GM11168 (cell line): ENCODE measurements around the gene IL15RA.
"Not testable (repeated sequence)": the region's sequence is repeated elsewhere in the genome, so short reads cannot be mapped to it uniquely, and the experiment has no call there.

Experiments
- in situ Hi-C: fragments of 300-500 bp; cut with MboI; formaldehyde crosslinking; loops from one replicate; pipeline ENCODE4 v1.12.0; 2022; ENCODE audit warnings: low sequenced_read_pairs; ENCODE audit not compliant: unreplicated experiment

Gene IL15RA

GRCh38 chr10:5935628-5936027, 41.7 kb downstream of the IL15RA start:
- in situ Hi-C loops = no loop called here

DNA sequence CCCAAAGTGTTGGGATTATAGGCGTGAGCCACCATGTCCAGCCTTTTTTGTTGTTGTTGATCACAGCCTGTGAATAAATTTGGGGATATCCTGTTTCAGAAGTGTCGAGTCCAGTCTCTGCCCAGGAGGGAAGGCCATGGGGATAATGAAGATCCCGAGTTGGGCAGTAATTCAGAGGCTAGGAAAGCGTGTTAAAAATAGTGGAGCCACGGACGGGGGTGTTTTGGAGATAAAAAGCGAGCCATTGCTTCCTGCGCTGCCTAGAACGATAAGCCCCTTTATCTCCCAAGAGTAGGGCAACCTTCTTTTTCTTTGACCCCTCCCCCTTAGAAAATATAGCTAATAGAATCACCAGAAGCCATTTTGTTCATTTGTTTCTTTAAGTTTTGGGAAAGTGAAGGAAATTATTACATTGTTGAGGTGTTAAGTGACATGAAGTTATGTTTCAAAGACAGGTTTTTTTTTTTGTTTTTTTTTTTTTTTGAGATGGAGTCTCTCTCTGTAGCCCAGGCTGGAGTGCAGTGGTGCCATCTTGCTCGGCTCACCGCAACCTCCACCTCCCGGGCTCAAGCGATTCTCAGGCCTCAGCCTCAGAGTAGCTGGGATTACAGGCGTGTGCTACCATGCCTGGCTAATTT, 43.3 kb downstream of the IL15RA start:
- in situ Hi-C loops = no loop called here

- in situ Hi-C loops = no loop called here
These were observed 45.0 kb downstream of the IL15RA start for GRCh38 chr10:5932345-5932744.

- in situ Hi-C loops = no loop called here
These were observed 47.1 kb downstream of the IL15RA start for GRCh38 chr10:5930272-5930671.

GRCh38 chr10:5929442-5929841, 47.9 kb downstream of the IL15RA start:
- in situ Hi-C loops = no loop called here

DNA sequence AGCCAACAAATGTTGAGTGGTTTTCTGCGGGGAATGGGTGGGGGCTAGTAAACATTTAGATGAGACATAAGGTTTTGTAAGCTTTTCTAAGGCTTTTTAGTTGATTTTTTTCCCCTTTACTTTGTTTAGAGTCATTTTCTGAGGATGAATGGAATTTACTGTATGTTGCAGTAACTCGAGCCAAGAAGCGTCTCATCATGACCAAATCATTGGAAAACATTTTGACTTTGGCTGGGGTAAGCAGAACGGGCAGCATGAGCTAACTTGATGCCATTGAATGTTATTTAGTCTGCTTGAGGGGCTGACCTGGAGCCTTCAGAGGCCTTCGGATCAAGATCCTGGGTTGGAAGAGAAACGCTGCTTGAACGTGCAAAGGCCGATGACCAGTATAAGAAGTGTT, 50.0 kb downstream of the IL15RA start:
- in situ Hi-C loops = no loop called here

DNA sequence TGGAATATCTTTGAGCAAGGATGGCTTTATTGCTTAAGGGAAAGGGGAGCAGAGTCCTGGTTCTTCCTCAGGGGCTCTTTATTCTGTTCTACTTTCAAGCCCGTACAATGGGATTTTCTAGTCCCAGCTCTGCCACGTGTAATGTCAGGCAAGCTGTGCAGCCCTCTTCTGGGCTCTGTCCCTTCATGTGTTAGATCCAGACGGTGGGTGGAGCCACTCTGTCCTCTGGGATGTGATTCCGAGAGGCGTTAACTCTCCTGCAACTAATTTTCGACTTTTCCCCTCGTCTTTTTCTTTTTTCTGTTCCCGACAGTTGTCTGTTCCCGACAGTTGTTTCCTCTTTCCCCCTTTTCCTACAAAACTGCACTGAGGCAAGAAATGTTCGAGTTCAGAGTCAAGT, 52.5 kb downstream of the IL15RA start:
- in situ Hi-C loops = no loop called here

DNA sequence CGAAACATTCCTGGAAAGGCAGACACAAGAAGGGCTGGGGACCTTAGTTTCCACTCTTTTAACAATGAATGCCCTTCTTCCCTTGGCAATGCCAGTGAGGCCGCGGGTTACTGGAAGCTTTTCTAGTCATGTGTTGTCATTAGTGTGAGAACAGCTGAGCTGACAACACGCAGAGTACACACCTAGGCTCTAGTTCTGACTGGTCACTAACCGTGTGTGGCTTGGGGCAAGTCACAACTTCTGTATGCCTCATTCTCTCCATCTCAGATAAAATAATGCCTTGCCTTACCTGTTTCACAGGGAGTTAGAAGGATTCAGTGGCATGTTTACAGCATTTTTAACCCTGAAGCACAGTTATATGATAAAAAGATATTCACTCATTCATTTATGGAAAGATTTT, 55.6 kb downstream of the IL15RA start:
- in situ Hi-C loops = no loop called here

DNA sequence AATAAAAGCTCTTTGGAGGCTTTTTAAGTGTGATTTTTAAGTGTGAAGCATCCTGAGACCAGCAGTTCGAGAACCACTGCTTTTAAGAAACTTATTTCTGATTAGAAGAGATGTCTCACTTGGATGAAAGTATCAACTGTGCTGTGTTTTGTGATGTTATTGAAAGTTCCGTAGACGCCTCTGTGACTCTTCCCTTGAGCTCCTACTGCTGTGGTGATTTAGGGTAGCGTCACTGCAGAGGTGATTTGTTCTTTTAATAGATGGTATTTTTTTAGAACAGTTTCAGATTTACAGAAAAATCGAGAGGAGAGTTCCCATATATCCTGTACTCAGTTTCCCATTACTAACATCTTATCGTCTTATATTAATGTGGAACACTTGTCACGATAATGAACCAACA, 57.8 kb downstream of the IL15RA start:
- in situ Hi-C loops = no loop called here

DNA sequence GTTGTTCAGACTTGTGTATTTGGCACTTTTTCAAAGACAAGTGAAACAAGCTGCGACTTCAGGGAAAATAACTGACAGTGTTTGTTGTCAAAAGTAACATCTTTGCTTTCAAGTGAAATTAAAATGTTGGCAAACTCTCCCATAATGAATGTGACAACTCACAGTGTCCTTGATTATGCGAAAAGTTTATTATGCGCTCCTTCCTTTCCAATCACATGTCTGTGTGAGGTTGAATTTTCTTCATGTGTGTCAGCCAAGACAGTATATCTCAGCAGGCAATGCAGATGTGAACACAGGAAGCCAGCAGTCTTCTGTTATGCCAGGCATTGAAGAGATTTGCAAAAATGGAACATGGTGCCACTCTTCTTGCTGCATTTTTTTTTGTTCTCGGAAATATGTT, 58.6 kb downstream of the IL15RA start:
- in situ Hi-C loops = no loop called here

DNA sequence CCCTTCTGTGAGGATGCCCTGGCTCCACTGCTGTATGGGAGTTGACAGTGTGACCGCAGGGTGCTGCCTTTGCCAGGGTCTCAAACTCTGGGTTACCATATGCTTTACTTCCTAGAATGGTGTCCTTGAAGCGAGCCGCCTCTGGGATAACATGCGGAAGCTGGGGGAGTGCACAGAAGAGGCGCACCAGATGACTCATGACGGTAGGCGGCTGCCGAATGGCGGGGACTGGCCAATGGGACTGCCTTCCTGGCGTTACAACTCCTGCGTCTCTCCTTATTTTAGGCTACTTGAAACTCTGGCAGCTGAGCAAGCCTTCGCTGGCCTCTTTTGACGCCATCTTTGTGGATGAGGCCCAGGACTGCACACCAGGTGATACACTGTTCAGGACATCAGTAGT, 60.0 kb downstream of the IL15RA start:
- in situ Hi-C loops = no loop called here

DNA sequence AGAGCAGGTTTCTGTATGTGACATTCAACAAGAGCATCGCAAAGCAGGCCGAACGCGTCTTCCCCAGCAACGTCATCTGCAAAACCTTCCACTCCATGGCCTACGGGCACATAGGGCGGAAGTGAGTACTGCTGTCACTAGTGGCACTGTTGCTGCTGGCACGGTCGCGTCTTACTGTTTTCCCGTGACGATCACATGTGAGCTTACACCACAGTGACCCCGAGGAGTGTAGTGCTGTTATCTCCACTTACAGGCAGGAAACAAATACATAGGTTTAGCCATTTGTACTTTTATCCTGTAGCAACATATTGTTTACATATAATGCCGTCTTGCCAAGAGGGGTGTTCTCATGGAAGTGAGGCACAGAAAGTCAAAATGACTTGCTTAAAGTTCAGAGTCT, 61.9 kb downstream of the IL15RA start:
- in situ Hi-C loops = no loop called here

- in situ Hi-C loops = no loop called here
These were observed 63.6 kb downstream of the IL15RA start for GRCh38 chr10:5913736-5914135.

DNA sequence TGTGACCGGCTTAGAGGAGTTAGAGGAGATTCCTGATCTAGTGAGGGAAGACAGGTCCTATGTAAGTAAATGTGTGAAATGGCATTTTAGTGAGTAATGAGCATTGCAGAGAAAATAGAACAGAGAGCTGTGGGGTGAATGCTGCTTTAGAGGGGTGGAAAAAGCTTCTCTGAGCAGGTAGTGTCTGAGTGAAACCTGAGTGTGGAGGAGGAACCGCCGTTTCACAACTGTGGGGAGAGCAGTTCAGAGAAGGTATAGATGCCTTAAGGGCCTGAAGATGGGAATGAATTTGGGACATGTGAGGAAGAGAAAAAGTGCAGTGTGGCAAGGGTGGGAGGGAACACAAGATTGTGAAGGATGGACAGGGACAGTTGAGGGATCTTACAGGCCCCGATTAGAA, 65.7 kb downstream of the IL15RA start:
- in situ Hi-C loops = no loop called here

DNA sequence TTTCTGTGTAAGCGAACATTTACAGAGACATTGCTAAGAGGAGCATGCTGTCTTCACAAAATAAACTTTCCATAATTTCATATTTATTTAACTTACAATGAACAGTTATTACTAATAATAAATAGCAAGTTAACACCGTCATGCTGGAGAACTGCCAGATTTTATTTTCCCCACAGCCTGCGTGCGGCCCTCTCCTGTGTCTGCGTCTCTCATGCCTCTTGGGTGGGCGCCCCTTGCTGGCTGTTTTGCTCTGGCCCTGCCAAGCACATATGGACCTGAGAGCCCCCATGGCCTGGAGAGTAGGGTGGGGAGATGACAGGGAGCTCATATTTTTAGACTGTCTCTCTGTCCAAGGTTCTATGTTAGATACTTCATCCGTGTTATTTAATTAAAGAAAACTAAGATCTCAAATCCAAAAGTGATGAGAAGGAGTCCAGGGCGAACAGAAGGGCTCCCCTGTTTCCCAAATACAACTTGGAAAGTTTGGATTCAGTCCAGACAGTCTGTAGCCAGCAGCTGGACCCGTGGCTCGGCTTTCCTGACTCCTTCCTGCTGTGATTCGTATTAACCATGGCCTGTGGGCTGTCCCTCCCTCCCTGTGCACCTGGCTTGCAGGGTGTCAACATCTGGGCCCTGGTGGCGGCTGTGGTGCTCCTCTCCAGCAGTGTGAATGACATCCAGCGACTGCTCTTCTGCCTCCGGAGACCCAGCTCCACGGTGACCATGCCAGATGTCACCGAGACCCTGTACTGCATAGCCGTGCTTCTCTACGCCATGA, 66.8 kb downstream of the IL15RA start:
- in situ Hi-C loops = no loop called here

DNA sequence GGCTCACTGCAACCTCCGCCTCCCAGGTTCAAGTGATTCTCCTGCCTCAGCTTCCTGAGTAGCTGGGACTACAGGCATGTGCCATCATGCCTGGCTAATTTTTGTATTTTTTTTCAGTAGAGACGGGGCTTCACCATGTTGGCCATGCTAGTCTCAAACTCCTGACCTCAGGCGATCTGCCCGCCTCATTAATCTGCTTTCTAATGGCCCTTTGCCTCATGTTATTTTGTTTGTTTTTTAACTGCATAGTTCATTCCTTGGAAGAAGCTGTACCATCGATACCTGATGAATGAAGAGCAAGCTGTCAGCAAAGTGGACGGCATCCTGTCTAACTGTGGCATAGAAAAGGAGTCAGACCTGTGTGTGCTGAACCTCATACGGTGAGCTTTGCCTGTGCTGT, 68.7 kb downstream of the IL15RA start:
- in situ Hi-C loops = not testable (repeated sequence)

GRCh38 chr10:5906651-5907050, 70.7 kb downstream of the IL15RA start:
- in situ Hi-C loops = no loop called here

GRCh38 chr10:5905854-5906507, 71.4 kb downstream of the IL15RA start:
- in situ Hi-C loops = no loop called here

DNA sequence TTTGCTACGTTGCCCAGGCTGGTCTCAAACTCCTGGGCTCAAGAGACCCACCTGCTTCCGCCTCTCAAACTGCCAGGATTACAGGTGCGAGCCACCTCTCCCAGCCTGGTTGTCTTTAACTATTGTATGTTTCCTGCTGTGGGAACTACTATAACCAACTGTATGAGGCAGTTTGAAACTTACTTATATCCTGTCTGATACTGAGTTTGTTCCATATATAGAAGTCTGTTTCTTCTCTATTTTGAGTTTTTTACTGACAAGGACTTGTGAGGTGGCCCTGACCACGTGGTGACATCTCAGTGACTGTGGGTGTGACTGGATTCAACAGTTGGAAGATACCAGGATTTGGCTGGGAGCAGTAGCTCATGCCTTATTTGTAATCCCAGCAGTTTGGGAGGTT, 73.1 kb downstream of the IL15RA start:
- in situ Hi-C loops = no loop called here

DNA sequence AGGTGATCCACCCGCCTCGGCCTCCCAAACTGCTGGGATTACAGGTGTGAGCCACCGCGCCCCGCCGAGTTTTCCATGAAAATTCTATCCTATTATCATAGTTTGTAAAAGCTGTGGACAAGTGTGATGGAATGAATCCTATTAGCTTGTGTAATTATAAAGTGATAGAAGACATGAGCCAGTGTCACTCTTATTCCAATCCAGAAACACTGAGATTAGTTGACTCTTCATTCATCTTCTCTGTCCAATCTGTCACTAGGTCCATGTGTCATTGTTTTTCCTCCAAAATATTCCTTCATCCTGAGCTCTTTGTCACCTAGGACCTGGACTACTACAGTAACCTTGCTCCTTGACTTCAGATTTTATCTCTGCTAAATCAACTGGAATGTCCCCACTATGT, 73.8 kb downstream of the IL15RA start:
- in situ Hi-C loops = no loop called here

GRCh38 chr10:5902511-5903274, 74.7 kb downstream of the IL15RA start:
- in situ Hi-C loops = no loop called here
